ENCODE measurements around the gene TOR2A. TPM values are rescaled to one million over a fixed set of nuclear protein-coding genes. Genes with fewer than 3 reads are reported as not detected.

TOR2A gene
- total RNA-seq, 1 experiment from 2014 or later = 13.2 TPM

DNA sequence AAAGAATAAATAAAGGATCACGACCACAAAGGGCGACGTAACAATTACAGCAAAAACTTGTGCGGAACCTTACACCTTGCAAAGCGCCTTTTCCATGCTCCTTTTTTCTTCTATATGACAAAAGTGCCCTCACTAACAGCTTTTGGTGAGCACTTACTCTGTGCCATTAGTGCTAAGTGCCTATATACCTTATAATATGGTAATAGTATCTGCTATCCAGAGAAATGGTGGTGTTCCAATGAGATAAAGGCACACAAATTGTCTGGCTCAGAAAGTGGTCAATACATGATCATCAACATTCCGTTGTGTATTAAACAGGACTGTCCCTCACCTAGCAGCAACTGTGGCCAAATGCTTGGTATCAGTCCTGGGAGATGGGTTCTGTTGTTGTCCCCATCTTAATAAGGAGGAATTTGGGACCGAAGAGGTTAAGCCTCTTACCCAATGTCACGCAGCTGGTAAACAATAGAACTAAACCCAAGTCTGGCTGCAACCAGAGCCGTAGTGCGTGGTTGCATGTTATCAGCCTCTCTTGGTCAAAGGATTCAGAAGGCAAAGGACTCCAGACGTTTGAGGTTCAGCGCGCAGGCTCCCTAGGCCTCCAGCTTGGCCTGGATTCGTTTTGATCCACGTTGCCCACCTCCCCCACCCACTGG, 564 bp upstream of the TOR2A start:
- Histone ChIP-seq H2BK5ac (ENCODE audit: insufficient read length, low read length) (no peak overlapping the region), H2BK12ac (ENCODE audit: insufficient read length, low read depth, low read length) (no peak overlapping the region), H3K4ac (ENCODE audit: low read depth, low read length) (peak overlapping the region; percentile 15), H2AFZ (ENCODE audit: low read length) (no peak overlapping the region), H2BK15ac (ENCODE audit: low read depth, low read length) (no peak overlapping the region), H3K14ac (ENCODE audit: insufficient read depth, low read length) (peak overlapping the region; percentile 85; the same call in 1 of the 2 replicates), H2AK5ac (ENCODE audit: insufficient read length, low read length) (no peak overlapping the region), H3K79me2 (ENCODE audit: insufficient read depth, low read length) (no peaks in the 10 kb centered on the region), H2BK120ac (ENCODE audit: low read depth, low read length, poor library complexity, severe bottlenecking) (peak overlapping the region; percentile 54), H4K8ac (replicated peaks; ENCODE audit: insufficient read length, low read depth, low read length) (no peak overlapping the region), H3K27ac (ENCODE audit: insufficient read length, low read depth, low read length) (no peak overlapping the region), H3K9me3 (ENCODE audit: control insufficient read depth, low read depth, low read length) (no peaks in the 10 kb centered on the region), H3K79me1 (ENCODE audit: insufficient read depth, low read depth, low read length, poor library complexity, severe bottlenecking) (no peaks in the 10 kb centered on the region), H3K27me3 (ENCODE audit: insufficient read depth, low read length) (no peaks in the 10 kb centered on the region), H3T11ph (ENCODE audit: low read length) (peak overlapping the region; percentile 0), H4K20me1 (ENCODE audit: control insufficient read depth, insufficient read depth, insufficient read length) (no peaks in the 10 kb centered on the region), H3K4me2 (ENCODE audit: insufficient read depth, insufficient read length, low read length) (no peak overlapping the region), H3K23me2 (ENCODE audit: insufficient read length, low read depth, low read length, poor library complexity, severe bottlenecking) (no peaks in the 10 kb centered on the region), H3K56ac (ENCODE audit: insufficient read length, low read depth, low read length) (no peak overlapping the region), H3K9ac (ENCODE audit: extremely low read depth, insufficient read length, low read length) (no peak overlapping the region), H2BK20ac (ENCODE audit: low read depth, low read length, poor library complexity, severe bottlenecking) (peak overlapping the region; percentile 92), H3K18ac (ENCODE audit: insufficient read length, low read depth, low read length) (peak overlapping the region; percentile 89), H4K5ac (ENCODE audit: insufficient read length, low read depth, low read length) (no peak overlapping the region), H4K91ac (ENCODE audit: insufficient read length, low read depth, low read length) (no peak overlapping the region), H3K23ac (ENCODE audit: insufficient read length, low read depth, low read length) (no peak overlapping the region), H3K4me1 (ENCODE audit: insufficient read depth, low read length) (no peaks in the 10 kb centered on the region)
- TF ChIP-seq CTCF (conservative IDR thresholded peaks at IDR 0.05) = no peak; the same call in 2 of the 3 replicates
- Mint-ChIP-seq H3K27me3 (ENCODE audit: low read depth) (peaks cover 15% of the 10 kb centered on the region), H3K4me1 (peaks cover 9 to 10% of the 10 kb centered on the region in 2 experiments), H3K27ac (peak overlapping the region in 1 of 3 experiments; percentile 77; a peak in 2 of 7 replicates), H3K4me3 (peak overlapping the region; percentile 70 to 89), H3K36me3 (ENCODE audit: insufficient read depth in 1 of 3, low read depth in 3 of 3) (no peaks in the 10 kb centered on the region; a peak in 1 of 7 replicates), H3K9me3 (no peaks in the 10 kb centered on the region)
- WGBS (ENCODE audit: extremely low coverage, insufficient read length, low lambda C conversion rate) = no CpG with 5 or more reads among the region's 15 CpGs
- no peak for DNase-seq
